Measurements from ENCODE around the gene ELOA2.

DNA sequence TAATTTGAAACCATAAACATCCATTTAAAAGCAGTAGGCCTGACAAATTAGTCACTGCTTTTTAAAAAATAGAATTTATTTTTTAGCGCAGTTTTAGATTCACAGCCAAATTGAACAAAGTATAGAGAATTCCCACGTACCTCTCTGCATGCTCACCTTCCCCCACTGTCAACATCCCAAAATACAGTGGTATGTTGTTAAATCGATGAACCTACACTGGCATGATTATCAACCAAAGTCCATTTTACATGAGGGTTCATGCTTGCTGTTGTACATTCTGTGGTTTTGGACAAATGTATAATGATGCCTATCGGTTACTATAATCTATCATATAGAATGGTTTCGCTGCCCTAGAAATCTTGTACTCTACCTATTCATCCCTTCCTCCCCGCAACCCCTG lies 5.6 kb upstream of the ELOA2 start:
- TF ChIP-seq CTCF (IDR thresholded peaks at IDR 0.05; ENCODE audit: extremely low read depth in 1 of 2, insufficient read depth in 1 of 2, low read depth in 1 of 2, low read length in 2 of 2) (no peak), POLR2AphosphoS5 (IDR thresholded peaks at IDR 0.05; ENCODE audit: insufficient read depth, low read depth, low read length) (no peak), JUN (IDR thresholded peaks at IDR 0.05; ENCODE audit: borderline replicate concordance, insufficient read depth, insufficient read length, low read depth) (no peak), EZH2 (IDR thresholded peaks at IDR 0.05; ENCODE audit: borderline replicate concordance, low read depth, low read length, severe bottlenecking) (no peak), MAX (IDR thresholded peaks at IDR 0.05; ENCODE audit: insufficient read depth, insufficient read length) (no peak), FOS (IDR thresholded peaks at IDR 0.05; ENCODE audit: borderline replicate concordance, insufficient read depth, low read length) (no peak)
